Fibroblast of lung (primary cell): ENCODE data around the gene ZDHHC12.

Experiments
- CTCF ChIP-seq, 2 donors: IDR thresholded peaks in 1 of 2; conservative IDR thresholded peaks in 1 of 2; 1 replicate in 1 of 2; 2 replicates in 1 of 2; pipeline ENCODE4 v1.5.1; 2011 to 2012; ENCODE audit warnings: low read length in 2 of 2, control low read depth in 1 of 2, inconsistent platforms in 1 of 2, low read depth in 1 of 2, mild to moderate bottlenecking in 1 of 2
- EZH2 ChIP-seq: IDR thresholded peaks from 2 replicates; pipeline ENCODE4 v1.5.1; 2012; ENCODE audit warnings: low read length, control low read depth, mild to moderate bottlenecking; ENCODE audit errors: missing control alignments

GRCh38 chr9:128720841-128721486 lies 3.0 kb downstream of the ZDHHC12 start:
- TF ChIP-seq CTCF (conservative IDR thresholded peaks at IDR 0.05 in 1 of 2, IDR thresholded peaks at IDR 0.05 in 1 of 2; ENCODE audit: low read depth in 1 of 2, low read length in 2 of 2), result no peak
- no peak for TF ChIP-seq EZH2
